Keratinocyte (primary cell): ENCODE results near the gene ITPR2. TPM values are rescaled to one million over a fixed set of nuclear protein-coding genes. Genes with fewer than 3 reads are reported as not detected.

Experiments
- DNase-seq: peaks from one replicate; pipeline ENCODE4 v3.0.0-alpha.2; 2011; ENCODE audit warnings: low read depth, missing footprints, low spot score
- FAIRE-seq: peaks from 2 replicates; lab custom pipeline; 2011; peaks lifted over from hg19 to GRCh38; lab: Jason Lieb, UNC
- H2AFZ ChIP-seq: 2 replicates; pipeline ENCODE4 v1.6.0; 2012; ENCODE audit warnings: low read length, control low read depth, inconsistent platforms; ENCODE audit not compliant: control insufficient read depth
- H3K27ac ChIP-seq: 2 replicates; pipeline ENCODE4 v1.5.1; 2011; ENCODE audit warnings: low read length; ENCODE audit not compliant: control insufficient read depth, insufficient read depth
- H3K27me3 ChIP-seq: 3 replicates; pipeline ENCODE4 v1.6.0; 2011; ENCODE audit warnings: low read length; ENCODE audit not compliant: control insufficient read depth, insufficient read depth; ENCODE audit errors: extremely low read depth
- H3K36me3 ChIP-seq, 2 experiments: 2 replicates in 1 of 2; 3 replicates in 1 of 2; pipeline ENCODE4 v1.5.1; 2011; ENCODE audit warnings: low read length in 2 of 2, mild to moderate bottlenecking in 1 of 2; ENCODE audit not compliant: control insufficient read depth in 2 of 2, insufficient read depth in 2 of 2; ENCODE audit errors: extremely low read depth in 1 of 2
- H3K4me1 ChIP-seq: 3 replicates; pipeline ENCODE4 v1.5.1; 2011; ENCODE audit warnings: low read length; ENCODE audit not compliant: control insufficient read depth, insufficient read depth; ENCODE audit errors: extremely low read depth
- H3K4me2 ChIP-seq: 3 replicates; pipeline ENCODE4 v1.6.0; 2011; ENCODE audit warnings: low read depth, low read length; ENCODE audit not compliant: control insufficient read depth, insufficient read depth; ENCODE audit errors: extremely low read depth
- H3K4me3 ChIP-seq, 3 experiments: fragments of 200-600 bp in 1 of 3; sonication (generic) in 1 of 3; 2 replicates in 2 of 3; 3 replicates in 1 of 3; pipeline ENCODE4 v1.5.1; 2011 to 2016; ENCODE audit warnings: low read length in 3 of 3, mild to moderate bottlenecking in 3 of 3, control low read depth in 2 of 3, inconsistent platforms in 1 of 3, low read depth in 1 of 3, mixed read lengths in 1 of 3, mixed run types in 1 of 3, moderate library complexity in 1 of 3; ENCODE audit not compliant: control insufficient read depth in 2 of 3, insufficient read depth in 2 of 3; ENCODE audit errors: extremely low read depth in 1 of 3
- H3K79me2 ChIP-seq: 2 replicates; pipeline ENCODE4 v1.6.0; 2012; ENCODE audit warnings: low read length; ENCODE audit not compliant: control insufficient read depth, insufficient read depth
- H3K9ac ChIP-seq: 3 replicates; pipeline ENCODE4 v1.6.0; 2011; ENCODE audit warnings: low read length; ENCODE audit not compliant: control insufficient read depth, insufficient read depth; ENCODE audit errors: extremely low read depth
- H3K9me1 ChIP-seq: 3 replicates; pipeline ENCODE4 v1.6.0; 2011; ENCODE audit warnings: low read length; ENCODE audit not compliant: control insufficient read depth, insufficient read depth; ENCODE audit errors: extremely low read depth
- H3K9me3 ChIP-seq: 2 replicates; pipeline ENCODE4 v1.5.1; 2012; ENCODE audit warnings: low read depth, low read length; ENCODE audit not compliant: control insufficient read depth
- H4K20me1 ChIP-seq: 3 replicates; pipeline ENCODE4 v1.6.0; 2011; ENCODE audit warnings: low read length; ENCODE audit not compliant: control insufficient read depth, insufficient read depth; ENCODE audit errors: extremely low read depth
- CTCF ChIP-seq, 3 experiments: IDR thresholded peaks in 1 of 3; conservative IDR thresholded peaks in 1 of 3; optimal IDR thresholded peaks in 1 of 3; 2 replicates in 2 of 3; 3 replicates in 1 of 3; pipeline versions ENCODE3 to v1.5.1; 2011; ENCODE audit warnings: low read length in 3 of 3, mild to moderate bottlenecking in 3 of 3, moderate library complexity in 2 of 3, control low read depth in 1 of 3, inconsistent platforms in 1 of 3; ENCODE audit not compliant: insufficient read depth in 2 of 3; ENCODE audit errors: extremely low read depth in 1 of 3
- EZH2 ChIP-seq: IDR thresholded peaks from one replicate; pipeline ENCODE4 v1.6.1; 2012; ENCODE audit warnings: inconsistent platforms, mild to moderate bottlenecking, low read length, moderate library complexity
- dilution Hi-C: fragments of 300-500 bp; cut with MboI; formaldehyde crosslinking; loops from one replicate; pipeline ENCODE4 v1.7.0; 2020; ENCODE audit warnings: low sequenced_read_pairs; ENCODE audit not compliant: extremely low pct_ligation_motif_present
- polyA plus RNA-seq, 5 experiments: library from polyadenylated mRNA; depleted of rRNA in 3 of 5; stranded (reverse) in 3 of 5; stranded (forward) in 1 of 5; unstranded in 1 of 5; fragments of >200 nt; gene quantifications; 1 replicate in 1 of 5; 2 replicates in 3 of 5; 3 replicates in 1 of 5; pipeline versions ENCODE4 v1.2.1 to v1.2.3, GENCODE V29; 2011 to 2012; ENCODE audit warnings: missing spikeins in 2 of 5, low read depth in 1 of 5, low replicate concordance in 1 of 5

The ITPR2 gene
- polyA plus RNA-seq, 1 donor (not counting 4 experiments of a cell fraction or from before 2014, with no cell fraction given): 7.6 TPM

- dilution Hi-C loops: no loop called here
- Histone ChIP-seq H3K27me3 (no peaks in the 10 kb centered on the region), H3K27ac (no peak overlapping the region), H4K20me1 (no peaks in the 10 kb centered on the region), H3K9me3 (no peaks in the 10 kb centered on the region), H3K4me2 (no peak overlapping the region), H3K79me2 (no peaks in the 10 kb centered on the region), H3K9me1 (no peaks in the 10 kb centered on the region), H3K9ac (no peak overlapping the region), H2AFZ (no peak overlapping the region), H3K4me1 (peaks cover 9% of the 10 kb centered on the region), H3K36me3 (no peaks in the 10 kb centered on the region), H3K4me3 (no peak overlapping the region)
- TF ChIP-seq CTCF (optimal IDR thresholded peaks at IDR 0.05 in 1 of 3, IDR thresholded peaks at IDR 0.05 in 1 of 3, conservative IDR thresholded peaks at IDR 0.05 in 1 of 3; ENCODE audit: extremely low read depth in 1 of 3, insufficient read depth in 2 of 3, low read length in 3 of 3) (no peak), EZH2 (no peak)
- no peak for DNase-seq
- no peak for FAIRE-seq
Observed at GRCh38 chr12:26334621-26335124, 498.3 kb downstream of the ITPR2 start.

GRCh38 chr12:26331960-26332359 lies 501.0 kb downstream of the ITPR2 start:
- Histone ChIP-seq H3K27ac (no peak overlapping the region), H3K4me2 (no peak overlapping the region), H3K4me3 (no peak overlapping the region), H3K4me1 (no peaks in the 10 kb centered on the region), H4K20me1 (no peaks in the 10 kb centered on the region), H3K79me2 (no peaks in the 10 kb centered on the region), H3K9ac (no peak overlapping the region), H3K9me1 (no peaks in the 10 kb centered on the region), H3K36me3 (no peaks in the 10 kb centered on the region), H2AFZ (no peak overlapping the region), H3K27me3 (no peaks in the 10 kb centered on the region), H3K9me3 (no peaks in the 10 kb centered on the region)
- no peak for FAIRE-seq
- dilution Hi-C loops: no loop called here
- no peak for DNase-seq
- TF ChIP-seq EZH2 (no peak), CTCF (optimal IDR thresholded peaks at IDR 0.05 in 1 of 3, IDR thresholded peaks at IDR 0.05 in 1 of 3, conservative IDR thresholded peaks at IDR 0.05 in 1 of 3; ENCODE audit: extremely low read depth in 1 of 3, insufficient read depth in 2 of 3, low read length in 3 of 3) (no peak)
